GM12874 (cell line): Measurements from ENCODE around the gene RNGTT.
A peak's percentile ranks its signal among the peaks of the same experiment; 100 is the strongest.

Source experiments
- CTCF ChIP-seq: IDR thresholded peaks from 2 replicates; pipeline ENCODE4 v1.5.1; 2011; ENCODE audit warnings: low read depth, mild to moderate bottlenecking, control low read depth, low read length, moderate library complexity; ENCODE audit not compliant: insufficient read depth

Gene RNGTT

DNA sequence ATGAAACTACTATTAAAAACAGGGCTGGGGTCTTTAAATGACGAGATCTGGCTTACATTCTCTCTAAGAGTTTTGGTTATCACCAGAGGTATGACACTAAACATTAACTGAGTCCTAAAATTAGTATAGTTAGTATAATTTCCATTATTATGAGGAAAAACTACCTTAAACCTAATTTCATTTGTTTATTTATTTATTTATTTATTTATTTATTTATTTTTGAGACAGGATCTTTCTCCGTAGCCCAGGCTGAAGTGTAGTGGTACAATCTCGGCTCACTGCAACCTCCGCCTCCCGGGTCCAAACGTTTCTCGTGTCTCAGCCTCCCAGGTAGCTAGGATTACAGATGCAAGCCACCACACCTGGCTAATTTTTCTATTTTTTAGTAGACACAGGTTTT, 85.5 kb downstream of the RNGTT start:
- no peak for TF ChIP-seq CTCF

GRCh38 chr6:88872962-88873361, 90.5 kb downstream of the RNGTT start:
- TF ChIP-seq CTCF: no peak

DNA sequence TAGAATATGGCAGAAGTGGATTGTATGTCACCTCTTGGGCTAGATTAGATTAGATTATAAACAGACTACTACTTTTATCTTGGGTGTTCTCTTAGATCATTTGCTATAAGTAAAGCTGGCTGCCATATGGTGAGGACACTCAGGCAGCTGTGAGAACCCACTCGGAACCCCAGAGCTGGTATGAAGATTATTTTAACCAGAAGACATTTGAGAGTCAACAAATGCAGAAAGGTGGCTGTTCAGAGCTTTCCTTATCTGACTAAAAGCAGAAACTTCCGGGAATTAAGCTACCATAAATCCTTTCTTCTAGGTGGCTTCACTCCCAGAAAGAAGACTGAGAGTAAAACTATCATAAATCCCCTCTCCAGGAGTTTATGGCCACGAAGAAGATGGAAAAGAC, 91.9 kb downstream of the RNGTT start:
- no peak for TF ChIP-seq CTCF

DNA sequence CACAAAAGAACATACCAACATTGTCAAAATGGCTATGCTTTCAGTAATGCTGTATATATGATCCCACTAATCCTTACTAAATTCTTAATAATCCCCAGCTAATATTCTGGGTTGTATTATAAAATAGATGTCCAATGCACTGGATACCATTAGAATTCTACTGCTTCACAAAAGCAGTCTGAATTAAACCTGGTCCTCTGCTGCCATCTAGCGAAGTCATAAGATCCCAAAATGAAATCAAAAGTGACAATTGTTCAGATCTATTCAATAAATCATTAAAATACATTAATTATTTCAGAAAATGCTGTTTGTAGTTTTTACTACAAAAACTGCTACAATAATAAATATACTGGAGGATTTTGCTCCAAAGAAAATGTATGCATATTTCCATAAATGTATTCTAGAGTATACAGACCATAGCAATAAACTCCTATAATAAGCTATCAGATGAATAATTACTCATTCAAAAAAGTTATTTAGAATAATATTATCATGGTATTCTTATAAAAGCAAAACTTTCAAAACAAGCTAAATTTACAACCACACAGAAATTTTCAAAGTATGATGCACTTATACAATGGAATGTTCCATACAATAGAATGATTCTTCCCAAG, 92.6 kb downstream of the RNGTT start:
- 0 out of 2 replicates have a peak, but pooled peaks have one; percentile 18 for TF ChIP-seq CTCF

DNA sequence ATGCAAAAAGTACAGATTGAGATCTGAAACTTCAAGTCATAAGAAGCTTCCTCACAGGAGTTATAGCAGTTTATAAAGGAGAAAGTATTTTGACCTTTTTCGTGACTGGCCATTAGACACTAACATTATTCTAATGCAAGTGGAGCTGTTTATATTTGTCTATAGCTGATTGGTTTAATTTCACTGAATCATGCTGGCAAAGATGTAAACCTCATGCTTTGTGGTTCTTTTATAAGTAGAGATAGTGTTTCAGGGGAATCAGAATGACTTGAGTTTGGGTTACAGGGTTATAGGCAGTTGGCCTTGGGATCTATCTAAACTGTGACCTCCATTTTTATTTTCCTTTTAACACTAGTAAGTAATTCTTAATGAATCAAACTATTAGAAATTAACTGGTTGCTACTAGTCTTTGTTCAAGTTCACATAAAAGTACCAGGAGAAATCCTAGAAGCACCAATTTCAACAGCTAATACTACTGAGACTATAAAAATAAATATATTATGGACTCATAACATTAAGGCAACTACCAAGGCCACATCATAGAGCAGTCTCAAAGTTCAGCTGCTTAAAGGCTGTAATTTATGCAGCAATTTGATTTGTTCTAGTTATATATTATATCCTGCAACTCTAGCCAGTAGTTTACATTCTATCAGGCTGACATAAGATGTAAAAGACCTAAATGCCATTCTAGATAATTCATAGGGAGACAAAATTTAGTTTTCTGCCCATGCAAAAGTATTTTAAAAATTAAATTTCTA, 94.0 kb downstream of the RNGTT start:
- no peak for TF ChIP-seq CTCF

DNA sequence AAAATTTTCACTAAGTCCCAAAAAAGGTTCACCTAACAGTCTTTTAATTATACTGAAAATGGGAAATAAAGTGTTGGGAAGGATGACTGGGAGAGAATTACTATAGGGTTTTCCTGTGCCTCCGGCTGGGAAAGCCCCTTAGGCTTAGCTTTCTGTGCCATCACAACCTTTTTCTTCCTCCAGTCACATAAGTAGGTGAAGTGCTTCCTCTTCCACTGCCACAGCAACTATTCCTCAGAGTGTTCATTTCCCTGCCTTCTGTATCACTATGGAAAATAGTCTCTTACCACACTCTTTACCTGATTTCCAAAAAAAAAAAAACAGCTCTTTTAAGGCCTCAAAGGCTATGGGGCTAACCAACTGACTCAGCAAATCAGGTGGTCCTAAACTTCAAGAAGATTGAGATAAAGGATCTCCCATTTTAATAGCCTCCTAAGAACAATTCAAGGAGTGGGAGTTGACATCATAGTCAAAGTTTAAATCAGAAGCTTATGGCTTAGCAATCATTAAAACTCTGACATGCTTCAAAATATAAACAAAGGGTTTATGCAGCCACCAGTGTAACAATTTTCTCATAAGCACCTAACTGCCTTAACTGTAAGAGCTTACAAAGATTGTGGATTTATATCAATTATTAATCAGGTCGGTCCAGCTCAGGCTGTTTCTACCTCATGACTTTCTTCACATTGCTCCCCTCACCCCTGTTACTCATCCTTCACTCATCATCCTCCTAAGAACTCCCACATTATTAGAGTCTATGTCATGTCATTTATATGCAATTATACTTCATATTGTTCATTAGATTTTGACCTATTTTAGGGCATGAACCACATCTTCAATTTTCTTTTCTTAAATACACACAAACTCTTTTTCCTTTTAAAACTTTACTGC, 95.3 kb downstream of the RNGTT start:
- no peak for TF ChIP-seq CTCF

DNA sequence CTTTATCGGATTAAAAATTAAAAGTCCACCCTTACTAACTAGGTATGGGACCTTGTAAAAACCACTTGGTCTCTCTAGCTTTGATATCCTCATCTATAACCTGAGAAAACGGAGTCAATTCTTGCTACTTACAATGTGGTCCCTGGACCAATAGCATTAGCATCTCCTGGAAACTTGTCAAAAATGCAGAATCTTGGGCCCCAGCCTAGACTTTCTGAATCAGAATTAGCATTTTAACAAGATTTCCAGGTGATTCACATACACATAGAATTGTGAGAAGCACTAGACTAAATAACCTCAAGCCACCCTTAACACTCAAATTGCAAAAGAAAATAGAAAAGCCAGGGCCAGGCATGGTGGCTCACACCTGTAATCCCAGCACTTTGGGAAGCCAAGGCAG, 96.6 kb downstream of the RNGTT start:
- no peak for TF ChIP-seq CTCF
